NCI-H526 (cell line): ENCODE results near the gene RAB22A.
A peak's percentile ranks its signal among the peaks of the same experiment; 100 is the strongest.
"Not testable (repeated sequence)": the region's sequence is repeated elsewhere in the genome, so short reads cannot be mapped to it uniquely, and the experiment has no call there.

Experiments
- DNase-seq, 2 experiments: peaks; one replicate each; lab custom pipeline; 2025; lab: John Stamatoyannopoulos, UW

The RAB22A gene

GRCh38 chr20:58344741-58345140 is 35.2 kb downstream of the RAB22A start:
- no peak for DNase-seq

- DNase-seq = no peak
These were observed 40.1 kb downstream of the RAB22A start for GRCh38 chr20:58349570-58349969.

GRCh38 chr20:58352468-58352867 is 43.0 kb downstream of the RAB22A start:
- no peak for DNase-seq

GRCh38 chr20:58359441-58359840 is 49.9 kb downstream of the RAB22A start:
- no peak for DNase-seq

- DNase-seq = no peak
These were observed 51.4 kb downstream of the RAB22A start for GRCh38 chr20:58360936-58361335.

- DNase-seq = no peak
These were observed 52.1 kb downstream of the RAB22A start for GRCh38 chr20:58361481-58362205.

GRCh38 chr20:58362206-58362516 is 52.6 kb downstream of the RAB22A start:
- DNase-seq = no peak

DNA sequence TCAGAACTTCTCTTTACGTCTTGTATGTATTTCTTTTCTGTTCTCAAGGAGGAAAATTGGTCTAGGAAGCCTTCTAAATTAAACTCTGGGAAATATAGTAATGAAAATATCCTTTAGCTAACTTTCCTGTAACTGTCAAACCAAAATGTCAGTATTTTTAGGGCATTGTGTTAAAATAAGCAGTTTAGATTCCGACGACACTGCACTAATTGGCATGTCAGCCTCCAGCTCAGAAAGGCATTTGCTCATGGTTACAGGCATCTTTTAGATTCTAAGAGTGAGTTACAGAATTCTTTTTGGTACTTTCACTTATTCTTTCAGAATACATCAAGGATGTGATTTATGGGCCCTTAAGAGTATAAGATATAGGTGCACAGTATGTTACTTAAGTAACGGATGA is 53.5 kb downstream of the RAB22A start:
- DNase-seq = no peak

DNA sequence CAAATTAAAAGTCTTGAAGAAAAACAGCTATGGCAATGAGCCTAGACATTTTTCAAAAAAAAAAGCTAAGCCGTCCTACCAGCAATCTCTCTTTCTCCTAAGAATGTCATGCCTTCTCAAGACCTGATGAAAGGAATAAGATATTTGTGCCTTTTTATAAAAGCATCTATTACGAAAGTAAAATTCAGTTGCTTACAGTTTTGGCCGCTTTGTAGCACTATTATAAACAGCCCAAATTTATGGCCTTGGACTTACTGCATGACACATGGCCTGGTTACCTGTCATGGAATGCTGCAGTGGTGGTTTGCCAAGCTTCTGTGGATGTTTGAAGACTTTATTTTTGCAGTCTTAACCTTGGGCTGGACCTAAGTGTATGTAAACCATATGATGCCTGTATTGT is 57.4 kb downstream of the RAB22A start:
- DNase-seq = no peak

GRCh38 chr20:58372806-58373205 is 63.3 kb downstream of the RAB22A start:
- peak in 1 of 2 experiments; percentile 18 for DNase-seq

- not testable (repeated sequence) for DNase-seq
These were observed 63.8 kb downstream of the RAB22A start for GRCh38 chr20:58373296-58373695.

- DNase-seq = no peak
These were observed 64.7 kb downstream of the RAB22A start for GRCh38 chr20:58374027-58374850.

DNA sequence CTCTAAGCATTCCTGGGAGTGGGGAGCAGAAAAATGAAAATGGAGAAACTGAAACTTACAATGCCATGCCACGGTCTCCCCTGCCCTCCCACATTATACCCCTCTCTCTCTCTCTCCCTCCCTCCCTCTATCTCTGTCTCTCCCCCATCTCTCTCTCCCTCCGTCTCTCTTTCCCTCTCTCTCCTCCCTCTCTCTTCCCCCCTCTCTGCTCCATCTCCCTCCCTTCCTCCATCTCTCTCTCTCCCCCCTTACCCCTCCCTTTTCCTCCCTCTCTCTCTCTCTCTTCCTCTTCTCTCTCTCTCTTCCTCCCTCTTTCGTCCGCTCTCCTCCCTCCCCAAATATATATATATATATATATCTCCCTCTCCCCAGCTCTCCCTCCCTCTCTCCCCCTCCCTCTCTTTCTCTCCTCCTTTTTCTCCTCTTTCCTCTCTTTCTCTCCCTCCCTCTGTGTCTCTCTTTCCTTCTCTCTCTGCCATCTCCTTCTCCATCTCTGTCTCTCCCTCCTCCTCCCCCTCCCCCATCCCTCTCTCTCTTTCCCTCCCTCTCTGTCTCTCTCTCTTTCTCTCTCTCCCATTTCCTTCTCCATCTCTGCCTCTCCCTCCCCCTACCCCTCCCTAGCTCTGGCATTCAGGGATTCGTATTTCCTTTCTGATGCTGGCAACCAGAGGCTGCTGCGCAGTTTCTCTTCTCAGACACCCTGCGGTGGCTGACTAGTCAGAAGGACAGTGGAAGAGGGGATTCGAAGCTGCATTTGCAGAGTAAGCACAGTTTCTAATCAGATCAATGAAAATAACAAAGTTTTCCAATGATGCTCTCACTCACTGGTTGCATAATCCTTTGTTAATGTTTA is 65.6 kb downstream of the RAB22A start:
- no peak for DNase-seq

- no peak for DNase-seq
These were observed 66.3 kb downstream of the RAB22A start for GRCh38 chr20:58375759-58376352.

DNA sequence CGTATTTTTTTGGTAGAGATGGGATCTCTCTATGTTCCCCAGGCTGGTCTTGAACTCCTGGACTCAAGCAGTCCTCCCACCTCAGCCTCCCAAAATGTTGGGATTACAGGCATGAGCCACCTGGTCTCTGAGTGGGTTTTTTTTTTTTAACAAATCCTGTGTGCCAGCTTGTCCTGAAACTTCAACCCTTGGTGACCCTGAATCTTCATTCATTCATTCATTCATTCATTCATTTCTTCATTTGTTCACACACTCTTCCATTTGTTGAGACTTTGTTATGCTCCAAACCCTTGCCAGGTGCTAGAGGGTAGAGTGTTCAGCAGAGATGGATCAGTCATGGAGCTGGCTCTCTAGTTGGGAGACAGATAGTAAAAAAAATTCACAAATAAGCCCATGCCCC is 67.5 kb downstream of the RAB22A start:
- no peak for DNase-seq

DNA sequence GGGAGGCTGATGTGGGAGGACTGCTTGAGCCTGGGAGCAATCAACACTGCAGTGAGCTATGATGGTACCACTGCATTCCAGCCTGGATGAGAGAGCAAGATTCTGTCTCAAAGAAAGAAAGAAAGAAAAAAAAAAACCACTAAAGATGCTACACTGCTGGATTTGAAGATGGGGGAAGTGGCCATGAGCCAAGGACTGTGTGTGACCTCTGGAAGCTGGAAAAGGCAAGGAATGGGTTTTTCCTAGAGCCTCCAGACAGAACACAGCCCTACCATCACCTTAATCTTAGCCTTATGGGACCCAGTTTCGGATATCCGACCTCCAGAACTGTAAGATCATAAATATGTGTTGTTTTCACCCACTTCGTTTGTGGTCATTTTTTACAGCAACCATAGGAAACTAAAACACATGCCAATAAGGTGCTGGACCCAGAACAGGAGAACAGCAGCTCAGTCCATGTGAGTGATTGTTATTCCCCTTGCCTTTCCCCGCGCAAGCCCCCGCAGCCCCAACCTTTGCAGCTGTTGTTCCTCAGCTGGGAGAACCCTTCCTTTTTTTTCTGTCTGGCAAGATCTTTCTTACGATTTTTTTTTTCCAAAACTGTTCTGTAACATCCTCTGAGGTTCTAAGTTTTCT is 68.4 kb downstream of the RAB22A start:
- no peak for DNase-seq

- no peak for DNase-seq
These were observed 69.2 kb downstream of the RAB22A start for GRCh38 chr20:58378704-58379103.

DNA sequence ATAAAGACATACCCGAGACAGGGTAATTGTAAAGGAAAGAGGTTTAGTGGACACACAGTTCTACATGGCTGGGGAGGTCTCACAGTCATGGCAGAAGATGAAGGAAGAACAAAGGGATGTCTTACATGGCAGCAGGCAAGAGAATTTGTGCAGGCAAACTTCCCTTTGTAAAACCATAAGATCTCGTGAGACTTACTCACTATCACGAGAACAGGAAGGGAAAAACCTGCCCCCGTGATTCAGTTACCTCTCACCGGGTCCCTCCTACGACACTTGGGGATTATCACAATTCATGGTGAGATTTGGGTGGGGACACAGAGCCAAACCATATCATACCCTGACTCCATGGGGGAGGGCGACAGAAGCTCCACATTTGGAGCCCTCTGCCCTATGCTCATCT is 72.1 kb downstream of the RAB22A start:
- DNase-seq = no peak

- no peak for DNase-seq
These were observed 72.6 kb downstream of the RAB22A start for GRCh38 chr20:58382096-58382495.

- DNase-seq = no peak
These were observed 75.3 kb downstream of the RAB22A start for GRCh38 chr20:58384821-58385220.

DNA sequence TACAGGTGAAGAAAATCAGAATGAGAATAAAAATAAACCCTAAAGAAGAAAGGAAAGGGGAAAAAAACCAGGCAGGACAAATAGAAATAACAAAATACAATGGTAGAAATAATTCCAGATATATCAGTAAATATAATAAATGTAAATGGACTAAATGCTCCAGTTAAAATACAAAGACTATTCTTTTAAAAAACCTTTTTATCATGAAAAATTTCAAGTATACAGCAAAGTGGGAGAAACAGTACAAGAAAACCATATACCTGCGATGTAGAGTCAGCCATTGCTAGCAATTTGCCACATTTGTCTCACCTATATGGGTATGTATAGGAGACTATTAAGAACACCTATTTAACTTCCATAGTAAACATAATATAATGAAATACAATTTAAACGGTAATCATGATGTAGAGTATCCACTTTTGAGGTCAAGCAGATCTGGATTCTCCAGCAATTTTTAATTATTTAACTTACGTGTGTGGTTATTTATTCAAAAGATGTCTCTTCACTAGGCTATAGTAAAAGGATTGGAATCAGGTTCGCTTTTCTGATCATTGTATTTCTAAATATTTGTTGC is 78.6 kb downstream of the RAB22A start:
- no peak for DNase-seq
